ENCODE measurements around the gene BTF3L4. TPM values are rescaled to one million over a fixed set of nuclear protein-coding genes. Genes with fewer than 3 reads are reported as not detected.

BTF3L4 gene
- total RNA-seq, 1 donor from 2014 or later = 53.2 TPM

GRCh38 chr1:52112489-52112888 lies 56.4 kb downstream of the BTF3L4 start:
- H3K4me3 ChIP-seq (ENCODE audit: low read length in 3 of 3) = no peak overlapping the region
- no peak overlapping the region for H3K27ac ChIP-seq (ENCODE audit: low read depth, low read length)
- H3K9ac ChIP-seq (ENCODE audit: low read depth in 1 of 3, low read length in 3 of 3) = no peak overlapping the region
- no peaks in the 10 kb centered on the region for H3K36me3 ChIP-seq (ENCODE audit: control insufficient read depth in 3 of 3, insufficient read depth in 3 of 3, low read length in 3 of 3)
- no peaks in the 10 kb centered on the region for H3K27me3 ChIP-seq (ENCODE audit: control insufficient read depth in 3 of 3, insufficient read depth in 3 of 3, low read length in 3 of 3)
- H3K4me1 ChIP-seq (ENCODE audit: control insufficient read depth in 3 of 3, insufficient read depth in 3 of 3, low read length in 3 of 3) = no peaks in the 10 kb centered on the region
- H3K9me3 ChIP-seq (ENCODE audit: control insufficient read depth in 3 of 3, low read length in 3 of 3) = no peaks in the 10 kb centered on the region

- Histone ChIP-seq H3K9me3 (ENCODE audit: control insufficient read depth in 3 of 3, low read length in 3 of 3) (no peaks in the 10 kb centered on the region), H3K36me3 (ENCODE audit: control insufficient read depth in 3 of 3, insufficient read depth in 3 of 3, low read length in 3 of 3) (no peaks in the 10 kb centered on the region), H3K9ac (ENCODE audit: low read depth in 1 of 3, low read length in 3 of 3) (no peak overlapping the region), H3K4me3 (ENCODE audit: low read length in 3 of 3) (no peak overlapping the region), H3K27ac (ENCODE audit: low read depth, low read length) (no peak overlapping the region), H3K4me1 (ENCODE audit: control insufficient read depth in 3 of 3, insufficient read depth in 3 of 3, low read length in 3 of 3) (no peaks in the 10 kb centered on the region), H3K27me3 (ENCODE audit: control insufficient read depth in 3 of 3, insufficient read depth in 3 of 3, low read length in 3 of 3) (peaks cover 0 to 4% (median 0%) of the 10 kb centered on the region in 3 donors)
Observed at GRCh38 chr1:52119301-52120079, 63.4 kb downstream of the BTF3L4 start.

GRCh38 chr1:52122384-52122783 lies 66.3 kb downstream of the BTF3L4 start:
- Histone ChIP-seq H3K4me3 (ENCODE audit: low read length in 3 of 3) (no peak overlapping the region), H3K27me3 (ENCODE audit: control insufficient read depth in 3 of 3, insufficient read depth in 3 of 3, low read length in 3 of 3) (peaks cover 0 to 4% (median 0%) of the 10 kb centered on the region in 3 donors), H3K36me3 (ENCODE audit: control insufficient read depth in 3 of 3, insufficient read depth in 3 of 3, low read length in 3 of 3) (no peaks in the 10 kb centered on the region), H3K4me1 (ENCODE audit: control insufficient read depth in 3 of 3, insufficient read depth in 3 of 3, low read length in 3 of 3) (no peaks in the 10 kb centered on the region), H3K27ac (ENCODE audit: low read depth, low read length) (no peak overlapping the region), H3K9me3 (ENCODE audit: control insufficient read depth in 3 of 3, low read length in 3 of 3) (no peaks in the 10 kb centered on the region), H3K9ac (ENCODE audit: low read depth in 1 of 3, low read length in 3 of 3) (no peak overlapping the region)

GRCh38 chr1:52123622-52124021 lies 67.5 kb downstream of the BTF3L4 start:
- no peaks in the 10 kb centered on the region for H3K9me3 ChIP-seq (ENCODE audit: control insufficient read depth in 3 of 3, low read length in 3 of 3)
- H3K9ac ChIP-seq (ENCODE audit: low read depth in 1 of 3, low read length in 3 of 3) = no peak overlapping the region
- no peak overlapping the region for H3K27ac ChIP-seq (ENCODE audit: low read depth, low read length)
- no peaks in the 10 kb centered on the region for H3K4me1 ChIP-seq (ENCODE audit: control insufficient read depth in 3 of 3, insufficient read depth in 3 of 3, low read length in 3 of 3)
- no peak overlapping the region for H3K4me3 ChIP-seq (ENCODE audit: low read length in 3 of 3)
- peaks cover 0 to 4% (median 0%) of the 10 kb centered on the region in 3 donors for H3K27me3 ChIP-seq (ENCODE audit: control insufficient read depth in 3 of 3, insufficient read depth in 3 of 3, low read length in 3 of 3)
- H3K36me3 ChIP-seq (ENCODE audit: control insufficient read depth in 3 of 3, insufficient read depth in 3 of 3, low read length in 3 of 3) = no peaks in the 10 kb centered on the region

- H3K9ac ChIP-seq (ENCODE audit: low read depth in 1 of 3, low read length in 3 of 3) = no peak overlapping the region
- no peak overlapping the region for H3K27ac ChIP-seq (ENCODE audit: low read depth, low read length)
- H3K4me1 ChIP-seq (ENCODE audit: control insufficient read depth in 3 of 3, insufficient read depth in 3 of 3, low read length in 3 of 3) = no peaks in the 10 kb centered on the region
- no peaks in the 10 kb centered on the region for H3K9me3 ChIP-seq (ENCODE audit: control insufficient read depth in 3 of 3, low read length in 3 of 3)
- no peaks in the 10 kb centered on the region for H3K36me3 ChIP-seq (ENCODE audit: control insufficient read depth in 3 of 3, insufficient read depth in 3 of 3, low read length in 3 of 3)
- no peak overlapping the region for H3K4me3 ChIP-seq (ENCODE audit: low read length in 3 of 3)
- H3K27me3 ChIP-seq (ENCODE audit: control insufficient read depth in 3 of 3, insufficient read depth in 3 of 3, low read length in 3 of 3) = peaks cover 0 to 4% (median 0%) of the 10 kb centered on the region in 3 donors
Observed at GRCh38 chr1:52125736-52126359, 69.8 kb downstream of the BTF3L4 start.

DNA sequence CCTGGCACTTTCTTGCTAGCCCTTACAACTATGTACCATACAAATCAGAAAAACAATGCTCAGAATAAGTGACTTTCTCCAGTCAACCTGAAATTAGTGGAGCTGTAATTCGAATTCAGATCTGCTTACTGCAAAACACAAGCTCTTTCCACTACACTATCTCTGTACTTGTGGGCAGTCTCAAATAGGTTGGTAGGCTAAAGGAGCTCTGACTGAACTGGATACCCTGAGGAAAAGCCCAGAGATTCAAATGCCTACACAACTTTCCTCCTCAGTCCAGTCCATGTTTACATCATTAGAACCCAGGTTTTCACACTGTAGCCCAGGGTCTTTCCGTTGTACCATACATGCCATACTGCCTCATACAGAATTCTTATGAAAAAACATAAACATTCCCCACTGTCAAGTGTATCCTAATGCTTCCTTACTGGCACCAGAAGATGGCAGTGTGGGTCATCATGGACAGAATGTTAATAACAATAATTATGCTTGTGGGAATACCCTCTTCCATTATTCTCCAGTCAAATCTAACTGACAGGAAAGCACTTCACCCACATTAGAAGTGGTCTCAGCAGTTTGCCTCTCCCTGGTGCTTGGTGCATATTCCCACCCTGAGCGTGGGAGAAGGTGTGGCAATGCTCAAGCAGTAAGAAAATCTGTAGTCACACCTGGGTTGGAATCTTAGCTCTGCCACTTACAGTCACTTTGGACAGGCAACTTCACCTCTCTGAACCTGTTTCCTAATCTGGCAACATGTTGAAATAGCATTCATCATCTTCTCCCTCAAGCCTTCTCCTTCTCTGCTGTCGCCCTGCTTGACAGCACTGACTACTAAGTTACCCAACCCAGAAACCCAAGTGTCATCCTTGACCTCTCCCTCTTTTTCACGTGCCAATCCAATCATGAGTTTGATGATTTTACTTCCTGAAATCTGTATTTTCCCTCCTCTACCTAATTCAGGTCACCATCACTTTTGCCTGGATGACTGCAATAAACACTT lies 71.4 kb downstream of the BTF3L4 start:
- Histone ChIP-seq H3K9me3 (ENCODE audit: control insufficient read depth in 3 of 3, low read length in 3 of 3) (no peaks in the 10 kb centered on the region), H3K9ac (ENCODE audit: low read depth in 1 of 3, low read length in 3 of 3) (no peak overlapping the region), H3K4me3 (ENCODE audit: low read length in 3 of 3) (no peak overlapping the region), H3K27me3 (ENCODE audit: control insufficient read depth in 3 of 3, insufficient read depth in 3 of 3, low read length in 3 of 3) (peaks cover 0 to 4% (median 0%) of the 10 kb centered on the region in 3 donors), H3K36me3 (ENCODE audit: control insufficient read depth in 3 of 3, insufficient read depth in 3 of 3, low read length in 3 of 3) (no peaks in the 10 kb centered on the region), H3K27ac (ENCODE audit: low read depth, low read length) (no peak overlapping the region), H3K4me1 (ENCODE audit: control insufficient read depth in 3 of 3, insufficient read depth in 3 of 3, low read length in 3 of 3) (no peaks in the 10 kb centered on the region)

DNA sequence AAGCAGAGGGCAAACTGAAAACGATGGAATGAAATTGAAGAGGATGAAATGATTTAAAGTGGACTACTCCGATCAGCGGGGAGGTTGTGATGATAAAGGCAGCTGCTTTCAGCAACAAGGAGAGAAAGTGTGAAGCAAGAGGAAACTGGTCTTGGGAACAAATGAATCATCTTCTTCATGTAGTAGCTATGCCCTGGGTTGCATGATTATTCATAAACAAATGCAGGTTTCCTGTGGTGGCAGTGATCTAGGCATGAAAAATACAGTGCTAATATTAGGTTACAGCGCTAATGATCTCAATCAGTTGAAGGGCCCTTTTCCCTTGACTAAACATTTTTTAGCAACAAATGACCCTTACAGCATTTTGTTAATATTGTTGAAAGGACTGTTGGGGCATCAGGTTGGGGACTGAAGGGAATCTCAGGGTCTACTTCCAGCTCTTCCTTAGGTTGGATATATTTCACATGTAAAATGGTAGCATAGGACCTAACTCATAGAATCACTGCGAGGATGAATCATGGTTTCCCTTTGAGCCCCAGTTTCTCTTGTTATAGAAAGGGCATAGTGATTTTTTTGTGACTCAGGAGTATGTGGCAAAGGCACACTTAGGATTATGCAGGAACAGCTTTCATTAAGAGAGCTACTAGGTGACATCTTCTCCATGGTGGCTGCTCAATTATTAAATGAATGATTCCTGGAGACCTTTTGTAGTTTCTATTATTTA lies 83.9 kb downstream of the BTF3L4 start:
- Histone ChIP-seq H3K4me1 (ENCODE audit: control insufficient read depth in 3 of 3, insufficient read depth in 3 of 3, low read length in 3 of 3) (peaks cover 7 to 17% (median 9%) of the 10 kb centered on the region in 3 donors), H3K27me3 (ENCODE audit: control insufficient read depth in 3 of 3, insufficient read depth in 3 of 3, low read length in 3 of 3) (no peaks in the 10 kb centered on the region), H3K9me3 (ENCODE audit: control insufficient read depth in 3 of 3, low read length in 3 of 3) (no peaks in the 10 kb centered on the region), H3K9ac (ENCODE audit: low read depth in 1 of 3, low read length in 3 of 3) (no peak overlapping the region), H3K27ac (ENCODE audit: low read depth, low read length) (peak overlapping the region; percentile 33), H3K4me3 (ENCODE audit: low read length in 3 of 3) (peak overlapping the region in 1 of 3 donors; percentile 6), H3K36me3 (ENCODE audit: control insufficient read depth in 3 of 3, insufficient read depth in 3 of 3, low read length in 3 of 3) (no peaks in the 10 kb centered on the region)

Other genes with a start within 250 kb of the BTF3L4 start
- gene NRDC, start 177.6 kb upstream of the BTF3L4 start, total RNA-seq = 83.0 TPM
- gene RAB3B, start 65.6 kb upstream of the BTF3L4 start, total RNA-seq = under 0.01 TPM
- 5.7 TPM for gene KTI12, start 22.5 kb upstream of the BTF3L4 start, total RNA-seq
- 6.8 TPM for gene TXNDC12, start 1.1 kb upstream of the BTF3L4 start, total RNA-seq
- 33.9 TPM for gene ZFYVE9, start 85.8 kb downstream of the BTF3L4 start, total RNA-seq